ENCODE data around the gene PGLYRP3.

PGLYRP3 gene, protein sequence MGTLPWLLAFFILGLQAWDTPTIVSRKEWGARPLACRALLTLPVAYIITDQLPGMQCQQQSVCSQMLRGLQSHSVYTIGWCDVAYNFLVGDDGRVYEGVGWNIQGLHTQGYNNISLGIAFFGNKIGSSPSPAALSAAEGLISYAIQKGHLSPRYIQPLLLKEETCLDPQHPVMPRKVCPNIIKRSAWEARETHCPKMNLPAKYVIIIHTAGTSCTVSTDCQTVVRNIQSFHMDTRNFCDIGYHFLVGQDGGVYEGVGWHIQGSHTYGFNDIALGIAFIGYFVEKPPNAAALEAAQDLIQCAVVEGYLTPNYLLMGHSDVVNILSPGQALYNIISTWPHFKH

DNA sequence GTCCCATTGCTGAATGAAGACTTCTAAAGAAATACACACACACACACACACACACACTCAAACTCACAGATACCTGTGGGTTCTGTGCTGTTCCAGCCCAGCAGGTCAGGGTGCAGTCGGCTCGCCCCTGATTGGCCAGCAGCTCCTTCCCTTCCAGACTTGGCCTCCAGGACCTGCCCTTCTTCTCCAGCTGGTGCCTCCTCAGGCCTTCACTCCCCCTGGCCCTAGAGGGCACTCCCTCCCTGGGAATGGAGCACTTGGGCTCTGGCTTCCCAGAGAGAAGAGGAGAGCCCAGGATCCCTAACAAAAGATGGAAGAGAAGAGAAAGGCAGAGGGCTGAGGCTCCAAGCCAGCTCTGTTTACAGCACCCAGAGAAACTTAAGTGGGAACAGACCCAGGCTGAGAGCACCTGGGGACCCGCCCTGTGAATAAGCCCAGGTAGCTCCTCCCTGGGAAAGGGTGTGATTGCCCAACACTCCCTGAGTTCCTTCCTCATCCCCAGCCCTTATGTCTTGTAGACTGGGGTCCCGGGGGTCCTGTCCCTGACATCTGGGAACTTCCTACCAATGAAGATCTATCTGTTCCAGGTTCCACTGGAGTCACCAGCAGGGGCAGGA, at the start of gene PGLYRP3:
TSS of gene PGLYRP3 (minus strand) at position 383 of the 617 bp plus-strand sequence. CDS start 2,287 bp downstream, outside the sequence.
- DNase-seq, result peak; percentile 22

DNA sequence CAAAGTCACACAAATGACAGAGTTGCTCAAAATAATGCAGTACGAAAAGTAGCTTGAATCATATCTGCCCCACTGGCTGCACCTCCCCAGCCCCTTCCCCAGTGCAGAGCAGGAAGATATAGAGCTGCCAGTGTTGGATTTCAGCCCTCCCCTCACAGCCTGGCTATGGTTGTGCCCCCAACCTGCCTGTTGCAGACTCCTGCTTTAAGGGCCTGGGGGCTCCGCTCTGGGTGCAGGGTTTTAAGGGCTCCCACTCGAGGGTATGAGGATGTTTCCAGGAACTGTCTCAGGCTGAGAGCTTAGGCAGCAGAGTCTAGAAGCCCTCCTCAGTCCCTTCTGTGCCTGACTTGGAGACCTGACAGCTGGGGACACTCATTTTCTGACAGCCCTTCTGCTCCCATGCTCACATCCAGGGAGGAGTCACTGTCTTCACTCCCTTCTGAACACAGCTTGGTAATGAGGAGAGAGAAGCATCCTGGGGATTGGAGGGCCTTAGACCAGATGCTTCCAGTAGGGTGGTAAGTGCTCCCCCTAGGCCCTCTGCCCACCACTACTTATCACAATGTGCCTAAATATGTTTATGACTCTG, 49.5 kb upstream of the PGLYRP3 start:
- DNase-seq, result no peak

DNA sequence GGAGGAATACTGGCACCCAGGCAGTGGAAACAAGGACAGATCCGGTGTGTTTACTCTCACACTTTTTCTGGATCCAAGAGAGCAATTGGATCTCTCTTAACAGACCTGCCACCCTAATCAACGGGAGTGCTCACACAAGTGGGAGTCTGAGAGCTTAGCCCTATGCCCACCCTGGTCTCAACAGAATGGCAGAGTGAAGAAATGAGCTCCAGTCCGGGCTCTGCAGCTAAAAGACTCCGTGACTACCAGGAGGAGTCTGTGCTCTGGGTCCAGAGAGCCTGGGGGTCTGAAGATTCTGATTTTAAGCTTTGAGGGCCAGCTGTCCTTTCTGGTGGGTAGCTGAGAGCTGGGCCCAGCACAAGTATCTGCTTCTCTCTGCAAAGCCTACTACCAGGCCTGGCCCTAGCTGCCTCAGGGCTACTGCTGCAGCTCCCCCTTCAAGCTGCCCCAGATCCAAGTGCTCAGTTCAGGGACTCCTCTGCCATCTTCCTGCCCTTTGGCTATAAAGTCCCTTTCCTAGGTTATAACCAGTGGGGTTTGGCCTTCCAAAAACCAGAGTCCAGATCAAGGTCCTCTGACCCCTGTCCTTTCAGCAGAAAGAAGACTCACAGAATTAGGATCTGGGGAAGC, 48.8 kb upstream of the PGLYRP3 start:
- DNase-seq, result no peak

DNA sequence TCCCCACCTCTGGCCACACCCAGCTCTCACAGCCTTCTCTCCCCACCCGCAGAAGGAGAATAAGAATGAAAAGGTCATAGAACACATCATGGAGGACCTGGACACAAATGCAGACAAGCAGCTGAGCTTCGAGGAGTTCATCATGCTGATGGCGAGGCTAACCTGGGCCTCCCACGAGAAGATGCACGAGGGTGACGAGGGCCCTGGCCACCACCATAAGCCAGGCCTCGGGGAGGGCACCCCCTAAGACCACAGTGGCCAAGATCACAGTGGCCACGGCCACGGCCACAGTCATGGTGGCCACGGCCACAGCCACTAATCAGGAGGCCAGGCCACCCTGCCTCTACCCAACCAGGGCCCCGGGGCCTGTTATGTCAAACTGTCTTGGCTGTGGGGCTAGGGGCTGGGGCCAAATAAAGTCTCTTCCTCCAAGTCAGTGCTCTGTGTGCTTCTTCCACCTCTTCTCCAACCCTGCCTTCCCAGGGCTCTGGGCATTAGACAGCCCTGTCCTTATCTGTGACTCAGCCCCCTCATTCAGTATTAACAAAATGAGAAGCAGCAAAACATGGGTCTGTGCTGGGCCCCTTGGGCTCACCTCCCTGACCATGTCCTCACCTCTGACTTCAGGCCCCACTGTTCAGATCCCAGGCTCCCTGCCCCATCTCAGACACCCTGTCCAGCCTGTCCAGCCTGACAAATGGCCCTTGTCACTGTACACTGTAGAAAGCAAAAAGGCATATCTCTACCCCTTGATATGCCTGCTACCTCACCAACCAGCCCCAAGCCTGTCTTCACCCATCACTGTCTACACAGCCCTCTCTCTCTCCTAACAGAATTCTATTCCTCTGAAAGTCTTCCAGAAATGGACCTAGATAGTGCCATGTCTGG, 48.1 kb upstream of the PGLYRP3 start:
- no peak for DNase-seq

DNA sequence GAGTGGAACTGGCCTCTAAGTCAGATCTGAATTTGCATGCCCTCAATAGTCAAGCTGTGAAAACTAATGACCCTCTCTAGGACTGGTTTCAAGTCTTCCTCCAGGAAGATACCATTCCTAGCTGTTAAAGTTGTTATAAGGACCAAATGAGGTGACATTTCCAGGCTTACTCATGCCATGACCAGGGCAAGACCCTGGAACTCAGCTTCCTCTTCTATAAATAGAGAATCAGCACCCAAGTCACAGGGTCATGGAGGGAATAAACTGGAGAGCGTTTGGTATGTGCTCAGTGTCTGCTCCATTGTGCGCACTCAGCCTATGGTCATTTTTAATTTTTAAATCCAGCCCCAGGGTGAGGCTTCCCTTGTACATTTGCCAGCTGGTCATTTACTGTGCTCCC, 47.4 kb upstream of the PGLYRP3 start:
- DNase-seq, result no peak

DNA sequence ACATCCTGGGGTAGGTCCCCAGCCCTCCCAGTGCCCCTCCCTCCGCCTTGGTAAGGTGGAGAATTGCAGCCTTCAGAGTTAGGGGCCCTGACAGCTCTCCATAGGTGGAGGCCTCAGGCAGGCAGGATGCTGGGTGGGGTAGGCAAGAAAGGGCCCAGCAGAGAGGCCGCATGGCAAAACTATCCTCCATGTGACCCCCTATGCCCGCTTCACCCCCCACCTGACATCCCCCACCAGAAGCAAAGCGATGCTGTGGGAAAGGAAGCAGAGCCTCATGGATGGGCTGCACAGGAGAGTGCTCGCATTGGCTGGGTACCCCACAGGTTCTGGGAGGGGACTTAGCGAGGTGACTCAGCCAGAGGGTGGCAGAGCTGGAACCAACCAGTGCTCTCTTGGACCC, 46.5 kb upstream of the PGLYRP3 start:
- DNase-seq, result no peak

DNA sequence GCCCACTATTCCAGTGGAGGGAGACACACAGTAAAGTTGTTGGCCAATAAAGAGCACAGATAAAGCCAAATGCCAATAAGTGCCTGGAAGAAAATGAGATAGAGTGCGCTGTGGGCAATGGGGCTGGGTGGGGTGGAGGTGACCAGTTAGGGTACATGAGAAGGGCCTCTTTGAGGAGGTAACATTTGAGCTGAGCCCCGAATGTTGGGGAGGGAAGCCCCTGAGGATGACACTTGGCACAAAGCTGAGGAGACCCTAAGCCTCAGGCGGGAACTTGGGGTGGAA, 45.9 kb upstream of the PGLYRP3 start:
- no peak for DNase-seq

DNA sequence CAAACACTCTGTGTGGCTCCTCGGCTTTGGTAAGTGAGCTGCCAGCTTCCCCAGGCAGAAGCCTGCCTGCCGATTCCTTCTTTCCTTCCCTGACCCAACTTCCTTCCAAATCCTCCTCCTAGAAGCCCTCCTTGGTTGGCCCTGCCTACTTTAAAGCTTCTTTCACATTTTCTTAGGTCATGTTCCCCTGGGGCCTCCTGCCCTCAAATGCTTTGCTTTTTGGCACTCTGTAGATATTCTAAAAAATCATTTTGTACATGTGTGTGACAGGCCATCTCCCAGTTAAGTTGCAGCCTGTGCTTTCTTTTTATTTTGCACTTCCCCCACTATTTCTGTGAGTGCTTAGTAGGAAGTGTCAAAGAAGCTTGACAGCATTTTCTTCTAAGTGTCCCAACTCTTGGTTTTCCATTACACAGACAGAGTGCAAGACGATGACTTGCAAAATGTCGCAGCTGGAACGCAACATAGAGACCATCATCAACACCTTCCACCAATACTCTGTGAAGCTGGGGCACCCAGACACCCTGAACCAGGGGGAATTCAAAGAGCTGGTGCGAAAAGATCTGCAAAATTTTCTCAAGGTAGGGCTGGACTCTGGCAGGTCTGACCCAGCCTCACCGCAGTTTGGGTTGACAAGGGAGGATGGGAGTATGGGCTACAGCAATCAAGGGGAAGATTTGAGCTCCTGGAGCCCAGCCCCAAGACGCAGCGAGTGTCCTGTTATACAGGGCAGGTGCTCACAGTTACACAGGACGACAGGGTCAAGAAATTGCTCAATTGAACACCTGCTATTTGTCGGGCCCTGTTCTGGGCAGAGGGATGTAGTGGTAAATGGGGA, 45.3 kb upstream of the PGLYRP3 start, which contains the start of gene S100A9:
TSS of gene S100A9 (plus strand) at position 2 of the 838 bp plus-strand sequence. CDS start at position 432, 430 bp downstream.
- DNase-seq, result peak; percentile 38

DNA sequence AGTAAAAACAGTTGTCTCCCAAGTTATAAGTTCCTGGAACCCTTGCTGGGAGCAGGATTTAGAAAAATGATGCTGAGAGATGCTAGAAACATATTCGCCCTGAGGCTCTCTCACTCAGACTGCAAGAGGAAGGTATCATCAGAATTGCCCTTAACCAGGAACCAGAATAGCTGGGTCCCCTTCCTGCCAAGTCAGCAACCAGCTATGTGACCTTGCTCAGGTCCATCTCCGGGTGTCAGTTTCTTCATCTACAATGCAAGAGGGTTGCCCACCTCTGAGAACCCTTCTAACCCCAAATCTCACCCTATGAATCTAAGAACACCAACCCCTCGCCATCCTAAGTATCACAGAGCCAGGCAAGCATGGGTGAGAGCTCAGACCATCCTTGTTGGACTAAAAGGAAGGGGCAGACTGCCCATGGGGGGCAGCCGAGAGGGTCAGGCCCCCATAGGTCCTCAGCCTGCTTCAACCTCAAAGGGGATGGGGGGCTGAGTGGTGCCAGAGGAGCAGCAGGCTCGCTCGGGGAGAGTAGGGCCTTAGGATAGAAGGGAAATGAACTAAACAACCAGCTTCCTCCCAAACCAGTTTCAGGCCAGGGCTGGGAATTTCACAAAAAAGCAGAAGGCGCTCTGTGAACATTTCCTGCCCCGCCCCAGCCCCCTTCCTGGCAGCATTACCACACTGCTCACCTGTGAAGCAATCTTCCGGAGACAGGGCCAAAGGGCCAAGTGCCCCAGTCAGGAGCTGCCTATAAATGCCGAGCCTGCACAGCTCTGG, 44.5 kb upstream of the PGLYRP3 start:
- peak; percentile 47 for DNase-seq

DNA sequence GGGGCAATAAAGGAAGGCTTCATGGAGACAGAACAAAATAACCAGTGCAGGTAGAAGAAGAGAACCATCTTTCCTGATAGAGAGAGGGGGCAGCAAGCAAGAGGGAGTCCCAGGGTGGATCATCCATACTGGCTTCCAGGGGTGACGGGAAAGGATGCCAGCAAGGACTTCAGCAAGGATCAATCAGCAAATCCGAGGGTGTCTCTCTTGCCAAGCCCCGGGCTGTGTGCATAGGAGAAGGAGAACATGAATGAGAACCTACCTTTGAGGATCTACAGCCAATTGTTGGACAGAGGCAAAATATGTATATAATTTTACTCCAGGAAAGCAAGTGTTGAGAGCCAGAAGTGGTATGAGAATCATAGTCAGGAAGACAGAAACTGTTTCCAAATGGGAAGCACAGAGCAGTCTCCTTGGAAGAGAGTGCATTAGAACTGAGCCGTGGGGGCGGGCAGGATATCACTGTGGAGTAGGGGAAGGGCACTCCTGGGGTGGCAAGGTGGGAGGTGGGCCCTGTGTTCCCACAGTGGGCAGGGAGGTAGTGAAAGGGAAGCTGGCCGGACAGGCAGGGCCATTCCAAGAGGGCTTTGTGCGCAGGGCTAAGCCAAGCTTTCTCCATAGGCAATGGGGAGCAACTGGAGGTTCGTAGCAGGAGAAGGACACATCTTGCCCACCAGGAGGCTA, 43.8 kb upstream of the PGLYRP3 start:
- no peak for DNase-seq

DNA sequence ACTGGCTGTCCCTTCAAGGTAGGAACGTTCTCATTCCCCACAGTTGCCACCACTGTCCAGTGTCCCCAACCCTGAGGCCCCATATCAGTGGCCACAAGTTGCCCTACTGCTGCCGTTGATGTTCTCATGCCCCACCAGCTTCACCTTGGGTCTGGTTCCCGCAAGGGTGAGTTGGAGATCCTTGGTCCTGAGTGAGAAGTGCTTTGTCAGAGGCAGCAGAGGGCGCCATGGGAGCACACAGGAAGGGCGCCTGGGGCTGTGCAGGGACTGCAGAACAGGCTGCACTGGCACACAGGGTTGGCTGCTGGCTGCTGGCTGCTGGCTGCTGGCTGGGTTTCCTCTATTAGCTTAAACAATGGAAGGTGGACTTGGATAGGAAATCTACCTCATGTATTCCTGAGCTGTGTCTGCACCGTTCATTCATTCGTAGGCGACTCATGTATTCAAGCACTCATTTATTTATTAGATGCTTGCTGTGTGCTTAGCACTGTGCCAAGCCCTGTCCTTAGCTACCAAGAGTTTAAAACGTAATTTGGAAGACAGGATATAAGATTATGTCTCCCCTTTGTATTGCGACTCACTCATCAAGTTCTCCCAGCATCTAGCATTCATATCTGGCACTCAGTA, 42.8 kb upstream of the PGLYRP3 start:
- peak; percentile 93 for DNase-seq

DNA sequence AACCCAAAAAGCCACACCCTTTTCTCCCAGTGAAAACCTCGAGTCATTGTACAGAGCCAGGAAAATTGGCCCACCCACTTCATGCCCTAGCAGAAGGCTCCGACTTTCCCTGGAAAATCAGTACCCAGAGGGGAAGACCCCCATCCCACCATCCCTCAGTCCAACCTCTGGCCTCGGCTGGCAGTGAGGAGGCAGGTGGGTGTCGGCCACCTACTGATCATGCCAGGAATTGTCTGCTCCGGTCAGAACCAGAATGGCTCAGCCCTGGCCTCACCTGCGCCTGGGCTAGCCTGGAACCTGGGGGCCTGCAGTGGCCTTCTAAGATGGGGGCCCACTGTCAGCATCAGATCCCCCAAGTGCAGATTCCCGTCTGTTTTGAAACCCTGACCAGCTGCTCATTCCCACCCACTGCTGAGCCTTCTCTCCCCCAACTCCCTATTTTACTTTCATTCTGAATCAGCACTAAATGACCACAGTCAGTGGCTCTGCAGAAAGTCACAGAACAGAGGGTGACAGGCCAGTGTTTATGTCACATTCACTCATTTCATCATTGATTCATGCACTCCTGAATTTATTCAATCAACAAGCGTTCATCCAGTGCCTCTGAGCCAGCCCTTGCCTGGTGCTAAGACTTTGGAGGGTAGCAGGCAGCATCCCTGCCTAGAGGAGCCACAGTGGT, 41.9 kb upstream of the PGLYRP3 start:
- DNase-seq, result no peak

DNA sequence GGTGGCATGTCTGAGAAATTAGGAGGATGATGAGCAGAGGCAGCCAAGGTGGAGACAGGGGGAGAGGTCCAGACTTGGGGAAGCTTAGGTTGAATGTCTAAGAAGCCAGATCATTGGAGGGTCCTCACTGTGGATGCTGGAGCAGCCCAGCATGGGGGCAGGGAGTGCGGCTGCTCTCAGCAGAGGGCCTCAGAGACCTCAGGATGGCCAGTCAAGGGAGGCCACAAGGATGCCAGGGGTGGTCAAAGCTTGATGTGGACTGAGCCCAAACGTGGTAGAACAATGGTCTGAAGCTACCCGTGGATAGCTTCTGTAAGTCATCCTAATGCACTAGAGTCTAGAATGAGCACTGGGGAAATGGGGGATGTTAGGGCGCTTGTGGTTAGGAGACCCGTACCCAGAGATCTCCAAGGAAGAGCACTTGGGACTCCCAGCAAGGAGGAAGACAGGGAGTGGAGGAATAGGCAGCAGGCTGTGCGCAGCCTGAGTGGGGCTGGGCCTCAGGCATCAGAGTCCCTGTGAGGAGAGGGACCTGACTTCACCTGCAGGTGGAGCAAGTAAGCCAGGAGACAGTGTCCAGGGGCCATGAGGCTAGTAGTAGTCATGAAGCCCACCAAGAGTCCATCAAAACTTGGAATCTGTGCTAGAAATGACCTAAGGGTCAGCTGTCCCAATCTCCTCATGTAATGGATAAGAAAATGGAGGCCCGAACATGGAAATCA, 40.6 kb upstream of the PGLYRP3 start:
- peak; percentile 47 for DNase-seq

DNA sequence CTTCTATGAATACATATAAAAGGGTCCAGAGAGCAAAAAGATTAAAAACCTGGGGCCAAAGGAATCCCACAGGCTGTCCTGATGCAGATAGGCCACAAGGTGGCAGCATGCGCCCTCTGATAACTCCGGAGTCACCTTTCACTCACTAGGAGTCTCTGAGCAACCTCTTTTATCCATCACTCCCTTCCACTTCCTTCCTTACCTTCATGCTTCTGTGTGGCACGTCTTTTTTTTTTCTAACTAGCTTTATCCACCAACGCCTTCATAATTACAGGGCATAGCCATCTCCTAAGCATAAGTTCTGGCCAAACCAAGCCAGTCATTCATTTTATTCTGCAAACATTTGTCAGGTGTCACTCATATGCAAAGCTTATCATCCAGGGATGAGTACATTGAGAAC, 39.8 kb upstream of the PGLYRP3 start:
- DNase-seq, result peak; percentile 85

DNA sequence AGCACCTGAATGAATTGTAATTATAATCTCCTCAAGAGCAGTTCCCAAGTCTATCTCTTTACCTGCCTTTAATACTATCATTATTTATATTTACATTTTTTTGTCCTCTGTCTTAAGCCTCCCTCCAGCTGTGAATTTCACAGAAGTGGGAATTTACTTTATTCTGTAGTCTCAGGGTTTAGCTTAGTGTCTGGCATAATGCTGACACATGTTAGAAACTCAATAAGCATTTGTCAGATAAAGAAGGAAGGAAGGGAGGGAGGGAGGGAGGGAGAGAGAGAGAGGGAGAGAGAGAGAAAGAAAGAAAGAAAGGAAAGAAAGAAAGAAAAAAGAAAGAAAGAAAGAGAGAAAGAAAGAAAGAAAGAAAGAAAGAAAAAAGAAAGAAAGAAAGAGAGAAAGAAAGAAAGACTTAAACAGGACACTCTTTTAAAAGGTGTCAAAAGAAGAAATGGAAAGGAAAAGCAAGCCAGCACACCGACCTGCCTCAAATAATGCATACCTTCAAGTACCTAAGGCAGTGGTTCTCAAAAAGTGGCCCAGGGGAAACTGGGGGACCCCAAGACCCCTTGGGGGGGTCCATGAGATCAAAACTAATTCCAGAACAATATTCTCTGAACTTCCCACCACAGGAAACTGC, 37.7 kb upstream of the PGLYRP3 start:
- no peak for DNase-seq

DNA sequence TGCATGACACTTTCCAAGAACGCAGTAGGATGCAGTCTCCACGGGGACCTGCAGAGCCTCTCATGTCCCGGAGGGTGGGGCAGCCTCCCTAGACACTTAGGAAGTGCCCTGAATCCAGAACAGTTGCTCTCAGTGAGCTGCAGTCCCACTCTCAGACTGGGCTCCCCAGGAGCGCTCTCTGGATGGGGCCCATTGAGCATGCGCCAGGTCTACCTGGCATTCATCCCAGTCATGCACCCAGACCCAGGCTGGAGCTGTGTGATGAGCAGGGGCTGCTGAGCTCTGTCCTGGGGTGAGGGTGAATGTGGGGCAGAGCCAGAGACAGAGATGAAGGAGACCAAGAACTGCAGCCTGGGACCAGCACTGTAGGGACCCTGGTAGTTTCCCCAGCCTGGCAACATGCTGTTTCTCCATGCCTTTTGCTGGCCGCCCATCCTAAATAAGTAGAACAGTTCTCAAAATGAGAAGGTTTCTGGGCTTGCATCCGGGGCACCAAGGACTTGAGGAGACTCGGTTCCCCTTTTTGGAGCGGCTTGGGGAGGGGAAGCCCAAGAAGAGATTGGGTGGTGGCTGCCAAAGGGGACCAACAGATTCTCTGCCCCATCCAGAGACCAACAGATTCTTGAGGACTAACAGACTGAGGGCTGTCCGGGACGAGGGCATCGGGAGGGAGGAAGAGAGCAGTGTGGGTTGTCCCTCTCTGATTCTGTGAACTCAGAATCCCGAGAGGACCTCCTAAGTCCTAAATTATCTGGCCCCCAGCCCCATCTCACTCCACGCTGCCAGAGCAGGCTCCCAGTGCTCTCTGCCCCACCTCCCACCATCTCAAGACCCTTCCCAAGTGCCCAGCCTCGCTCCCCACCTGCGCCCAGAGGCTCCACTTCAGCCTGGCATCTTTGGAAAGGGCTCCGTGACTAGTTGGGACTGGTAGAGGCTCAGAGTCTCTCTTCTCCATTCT, 36.9 kb upstream of the PGLYRP3 start:
- no peak for DNase-seq

All from hematopoietic multipotent progenitor cell treated with erythropoietin and hydrocortisone succinate and interleukin-3 and kit ligand, for 4 days (in vitro differentiated cells).